ENCODE data around the gene ZNF559. TPM values are rescaled to one million over a fixed set of nuclear protein-coding genes. Genes with fewer than 3 reads are reported as not detected.

The ZNF559 gene
- total RNA-seq, 4 donors from 2014 or later = 5.3 to 60.1 (median 30.2) TPM

- peaks cover 0 to 74% of the 10 kb centered on the region in 2 donors for H3K9me3 ChIP-seq
- no peak overlapping the region for H3K27ac ChIP-seq
- H3K36me3 ChIP-seq = no peaks in the 10 kb centered on the region
- no peak overlapping the region for H3K4me3 ChIP-seq
- no peak for DNase-seq
- TF ChIP-seq POLR2A (IDR thresholded peaks at IDR 0.05) = no peak
- TF ChIP-seq, protein P1, sequence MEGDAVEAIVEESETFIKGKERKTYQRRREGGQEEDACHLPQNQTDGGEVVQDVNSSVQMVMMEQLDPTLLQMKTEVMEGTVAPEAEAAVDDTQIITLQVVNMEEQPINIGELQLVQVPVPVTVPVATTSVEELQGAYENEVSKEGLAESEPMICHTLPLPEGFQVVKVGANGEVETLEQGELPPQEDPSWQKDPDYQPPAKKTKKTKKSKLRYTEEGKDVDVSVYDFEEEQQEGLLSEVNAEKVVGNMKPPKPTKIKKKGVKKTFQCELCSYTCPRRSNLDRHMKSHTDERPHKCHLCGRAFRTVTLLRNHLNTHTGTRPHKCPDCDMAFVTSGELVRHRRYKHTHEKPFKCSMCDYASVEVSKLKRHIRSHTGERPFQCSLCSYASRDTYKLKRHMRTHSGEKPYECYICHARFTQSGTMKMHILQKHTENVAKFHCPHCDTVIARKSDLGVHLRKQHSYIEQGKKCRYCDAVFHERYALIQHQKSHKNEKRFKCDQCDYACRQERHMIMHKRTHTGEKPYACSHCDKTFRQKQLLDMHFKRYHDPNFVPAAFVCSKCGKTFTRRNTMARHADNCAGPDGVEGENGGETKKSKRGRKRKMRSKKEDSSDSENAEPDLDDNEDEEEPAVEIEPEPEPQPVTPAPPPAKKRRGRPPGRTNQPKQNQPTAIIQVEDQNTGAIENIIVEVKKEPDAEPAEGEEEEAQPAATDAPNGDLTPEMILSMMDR (IDR thresholded peaks at IDR 0.05) = no peak
- no peaks in the 10 kb centered on the region for H3K27me3 ChIP-seq
- no peaks in the 10 kb centered on the region for H3K4me1 ChIP-seq
- intact Hi-C loops (cut with DNase I; ENCODE audit: low total_unique reads) = no loop called here
Observed at GRCh38 chr19:9352505-9352904, 28.5 kb downstream of the ZNF559 start.

DNA sequence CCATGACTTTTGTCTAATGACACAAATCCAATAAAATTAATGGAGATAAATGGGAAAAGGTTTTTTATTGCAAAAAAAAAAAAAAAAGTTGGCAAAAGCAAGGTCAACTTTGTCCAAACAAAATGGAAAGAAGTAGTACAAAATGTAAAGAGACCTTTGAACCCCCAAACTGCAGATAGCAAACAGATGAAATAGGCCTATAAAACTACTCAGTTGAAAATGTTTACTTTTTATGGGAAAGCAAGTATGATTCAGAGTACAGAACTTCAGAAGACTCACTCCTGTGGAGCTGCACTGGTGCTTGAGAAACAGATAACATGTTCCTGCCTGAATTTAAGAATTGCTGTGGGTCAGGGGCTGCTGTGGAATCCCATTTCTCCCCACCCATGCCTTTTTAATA lies 29.0 kb downstream of the ZNF559 start:
- Histone ChIP-seq H3K4me1 (no peaks in the 10 kb centered on the region), H3K36me3 (no peaks in the 10 kb centered on the region), H3K27ac (no peak overlapping the region), H3K4me3 (no peak overlapping the region), H3K9me3 (peaks cover 0 to 74% of the 10 kb centered on the region in 2 donors), H3K27me3 (no peaks in the 10 kb centered on the region)
- intact Hi-C loops (cut with DNase I; ENCODE audit: low total_unique reads) = no loop called here
- TF ChIP-seq, protein P1 (IDR thresholded peaks at IDR 0.05) = no peak
- TF ChIP-seq POLR2A (IDR thresholded peaks at IDR 0.05) = no peak
- no peak for DNase-seq

GRCh38 chr19:9354651-9355050 lies 30.7 kb downstream of the ZNF559 start:
- H3K27ac ChIP-seq = no peak overlapping the region
- intact Hi-C loops (cut with DNase I; ENCODE audit: low total_unique reads) = no loop called here
- H3K9me3 ChIP-seq = peaks cover 0 to 66% of the 10 kb centered on the region in 2 donors
- no peak for DNase-seq
- no peaks in the 10 kb centered on the region for H3K4me1 ChIP-seq
- H3K27me3 ChIP-seq = no peaks in the 10 kb centered on the region
- no peak overlapping the region for H3K4me3 ChIP-seq
- no peak for TF ChIP-seq POLR2A (IDR thresholded peaks at IDR 0.05)
- TF ChIP-seq, protein P1 (IDR thresholded peaks at IDR 0.05) = no peak
- no peaks in the 10 kb centered on the region for H3K36me3 ChIP-seq

DNA sequence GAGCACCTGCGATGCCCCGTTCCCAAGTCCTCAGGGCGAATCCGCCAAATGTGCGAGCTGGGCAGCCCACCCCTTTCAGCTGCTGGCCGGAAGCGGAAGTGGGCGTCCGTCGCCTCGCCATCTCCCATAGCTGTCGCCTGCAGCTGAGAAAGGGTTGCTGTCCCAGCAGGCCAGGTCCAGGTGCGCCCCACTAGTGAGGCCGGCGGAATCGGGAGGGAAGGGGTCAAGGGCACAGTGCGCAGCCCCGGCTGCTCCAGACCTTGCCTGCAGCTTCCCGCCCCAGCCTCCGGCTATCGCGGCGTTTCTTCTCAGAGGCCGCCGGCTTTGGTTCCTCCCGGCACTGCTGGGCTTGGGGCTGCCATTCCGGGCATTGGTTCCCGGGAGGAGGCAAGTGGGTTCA lies 38.9 kb downstream of the ZNF559 start, which contains the start of gene ZNF177:
Gene ZNF177, plus strand, starts transcription at position 109 of the 400 bp plus-strand sequence. CDS start 15,299 bp downstream, outside the sequence.
- Histone ChIP-seq H3K27ac (no peak within 1 kb of the TSS), H3K27me3 (no peaks in the 10 kb centered on the region), H3K4me1 (no peaks in the 10 kb centered on the region), H3K4me3 (no peak within 1 kb of the TSS), H3K36me3 (no peaks in the 10 kb centered on the region), H3K9me3 (peaks cover 0 to 31% of the 10 kb centered on the region in 2 donors)
- intact Hi-C loops (cut with DNase I; ENCODE audit: low total_unique reads) = no loop called here
- no peak for DNase-seq
- TF ChIP-seq, protein P1 (IDR thresholded peaks at IDR 0.05) = no peak
- no peak for TF ChIP-seq POLR2A (IDR thresholded peaks at IDR 0.05)

- H3K27me3 ChIP-seq = no peaks in the 10 kb centered on the region
- no peak overlapping the region for H3K4me3 ChIP-seq
- H3K9me3 ChIP-seq = peaks cover 6 to 94% of the 10 kb centered on the region in 2 donors
- TF ChIP-seq POLR2A (IDR thresholded peaks at IDR 0.05) = no peak
- TF ChIP-seq, protein P1 (IDR thresholded peaks at IDR 0.05) = no peak
- no peak for DNase-seq
- H3K4me1 ChIP-seq = no peaks in the 10 kb centered on the region
- no peak overlapping the region for H3K27ac ChIP-seq
- peaks cover 0 to 5% of the 10 kb centered on the region in 2 donors for H3K36me3 ChIP-seq
- intact Hi-C loops (cut with DNase I; ENCODE audit: low total_unique reads) = no loop called here
Observed at GRCh38 chr19:9370738-9371619, 47.0 kb downstream of the ZNF559 start.

All from uterus (tissue), 4 donors.